Erythroblast (primary cell): ENCODE results near the gene CTXN3.

ENCODE experiments used
- GATA1 ChIP-seq: IDR thresholded peaks from 2 replicates; pipeline ENCODE4 v1.6.1; 2011; ENCODE audit warnings: low read depth, mild to moderate bottlenecking, control low read depth, low read length, moderate library complexity
- POLR2A ChIP-seq: IDR thresholded peaks from 2 replicates; pipeline ENCODE4 v1.6.1; 2011; ENCODE audit warnings: mild to moderate bottlenecking, low read length

- TF ChIP-seq POLR2A (no peak), GATA1 (no peak)
These were observed at the start of gene CTXN3 for GRCh38 chr5:127649018-127649439.
